ENCODE measurements around the gene RABGAP1L. TPM values are rescaled to one million over a fixed set of nuclear protein-coding genes. Genes with fewer than 3 reads are reported as not detected.
"Not testable (repeated sequence)": the region's sequence is repeated elsewhere in the genome, so short reads cannot be mapped to it uniquely, and the experiment has no call there.

Gene RABGAP1L
- polyA plus RNA-seq, 1 donor, result 9.2 TPM

DNA sequence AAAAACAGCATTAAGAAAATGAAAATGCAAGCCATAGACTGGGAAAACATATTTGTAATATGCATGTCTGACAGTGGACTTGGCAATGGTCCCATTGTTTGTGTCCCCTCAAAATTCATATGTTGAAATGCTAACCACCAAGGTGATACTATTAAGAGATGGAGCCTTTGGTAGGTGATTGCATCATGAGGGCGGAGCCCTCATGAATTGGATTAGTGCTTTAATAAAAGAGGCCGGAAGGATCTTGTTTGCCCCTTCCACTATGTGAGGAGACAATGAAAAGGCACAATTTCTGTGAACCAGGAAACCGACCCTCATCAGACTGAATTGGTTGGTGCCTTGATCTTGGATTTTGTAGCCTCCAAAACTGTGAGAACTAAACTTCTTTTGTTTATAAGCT, 520.8 kb downstream of the RABGAP1L start:
- DNase-seq, result no peak

GRCh38 chr1:174682419-174683008, 523.2 kb downstream of the RABGAP1L start:
- DNase-seq, result peak; percentile 11

DNA sequence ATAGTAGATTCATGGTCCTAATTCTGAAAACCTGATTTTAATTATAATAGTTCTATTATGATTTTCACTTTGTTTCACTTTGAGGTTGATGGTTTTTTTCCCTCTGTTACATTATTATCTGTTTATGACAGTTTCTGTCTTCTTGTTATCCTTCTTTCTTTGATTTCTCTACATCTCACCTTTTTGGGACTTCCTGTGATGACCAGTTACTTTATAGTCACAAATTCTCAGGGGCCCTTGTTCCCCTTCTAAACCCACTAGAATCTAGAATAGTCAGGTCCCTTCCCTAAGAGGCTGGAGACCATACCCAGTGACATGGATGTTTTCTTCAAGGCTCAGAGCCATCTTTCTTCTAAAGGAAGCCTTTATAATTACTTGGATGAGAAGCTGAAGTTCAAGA, 526.9 kb downstream of the RABGAP1L start:
- DNase-seq, result no peak

GRCh38 chr1:174689524-174689923, 530.2 kb downstream of the RABGAP1L start:
- DNase-seq, result no peak

GRCh38 chr1:174690266-174690665, 530.9 kb downstream of the RABGAP1L start:
- no peak for DNase-seq

DNA sequence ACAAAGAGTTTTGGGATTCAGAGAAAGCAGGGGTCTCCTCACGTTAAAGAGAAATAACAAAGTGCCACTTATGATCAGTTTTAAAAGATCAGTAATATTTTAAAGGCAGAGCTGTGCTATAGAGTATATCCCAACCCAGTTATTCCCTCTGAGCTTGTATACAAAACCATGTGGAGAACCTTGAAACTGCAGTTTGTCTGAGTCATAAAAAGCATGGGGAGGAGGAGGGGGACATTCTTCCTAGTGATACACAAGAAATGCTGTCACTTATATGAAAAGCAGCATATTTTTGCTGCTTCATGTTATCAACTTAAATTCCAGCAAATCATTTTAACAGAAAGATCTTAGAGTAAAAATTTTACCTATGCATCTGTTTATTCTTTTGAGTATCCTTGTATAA, 533.0 kb downstream of the RABGAP1L start:
- no peak for DNase-seq

DNA sequence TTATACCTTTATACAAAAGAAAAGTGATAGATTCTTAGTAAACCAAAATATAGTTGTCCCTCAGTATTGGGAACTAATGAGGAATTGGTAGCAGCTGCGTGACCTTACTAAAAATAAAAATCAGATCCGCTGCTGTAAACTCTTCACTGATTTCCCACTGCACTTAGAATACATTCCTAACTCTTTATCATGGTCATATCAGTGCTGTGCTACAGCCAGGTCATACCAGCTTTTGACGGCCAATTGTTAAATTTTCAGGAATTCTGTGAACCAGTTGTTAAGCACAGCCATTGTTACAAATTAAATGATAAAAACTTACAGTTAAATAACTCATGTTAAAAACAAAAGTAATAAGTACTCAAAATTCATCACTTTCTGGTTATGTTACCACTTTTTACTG, 533.8 kb downstream of the RABGAP1L start:
- DNase-seq, result no peak

- not testable (repeated sequence) for DNase-seq
Observed at GRCh38 chr1:174693539-174693938, 534.2 kb downstream of the RABGAP1L start.

- DNase-seq, result no peak
Observed at GRCh38 chr1:174696026-174696821, 536.9 kb downstream of the RABGAP1L start.

- DNase-seq, result no peak
Observed at GRCh38 chr1:174700314-174700713, 541.0 kb downstream of the RABGAP1L start.

DNA sequence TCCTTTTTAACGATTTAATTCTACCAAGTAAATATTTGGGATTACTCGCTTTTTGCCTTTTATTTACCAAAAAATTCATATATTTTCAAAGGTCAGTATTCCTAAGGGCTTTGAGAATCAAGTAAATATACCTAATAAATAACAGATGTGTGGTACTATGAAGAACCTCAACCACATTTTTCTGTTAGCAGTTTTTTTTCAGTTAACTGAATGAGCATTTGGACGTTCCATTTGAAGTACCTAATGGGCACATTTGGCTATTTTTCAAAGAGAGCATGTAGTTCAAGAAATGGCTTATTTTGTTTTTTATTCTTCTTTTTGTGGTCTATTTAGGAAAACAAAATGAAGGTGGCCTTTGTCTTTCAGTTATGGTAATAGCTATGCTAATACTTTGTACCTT, 541.5 kb downstream of the RABGAP1L start:
- DNase-seq, result no peak

DNA sequence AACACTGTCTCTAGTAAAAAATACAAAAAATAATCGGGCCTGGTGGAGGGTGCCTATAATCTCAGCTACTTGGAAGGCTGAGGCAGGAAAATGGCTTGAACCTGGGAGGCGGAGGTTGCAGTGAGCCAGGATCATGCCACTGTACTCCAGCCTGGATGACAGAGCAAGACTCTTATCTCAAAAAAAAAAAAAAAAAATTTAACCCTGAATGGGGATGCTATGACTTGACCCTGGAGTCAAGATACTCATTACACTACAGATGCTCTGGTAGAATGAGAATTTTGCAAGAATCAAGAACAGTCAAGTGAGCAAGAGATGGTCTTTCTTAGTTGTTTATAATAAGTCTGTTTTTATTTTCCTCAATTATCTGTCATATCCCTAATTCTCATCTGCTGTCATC, 542.2 kb downstream of the RABGAP1L start:
- DNase-seq, result no peak

DNA sequence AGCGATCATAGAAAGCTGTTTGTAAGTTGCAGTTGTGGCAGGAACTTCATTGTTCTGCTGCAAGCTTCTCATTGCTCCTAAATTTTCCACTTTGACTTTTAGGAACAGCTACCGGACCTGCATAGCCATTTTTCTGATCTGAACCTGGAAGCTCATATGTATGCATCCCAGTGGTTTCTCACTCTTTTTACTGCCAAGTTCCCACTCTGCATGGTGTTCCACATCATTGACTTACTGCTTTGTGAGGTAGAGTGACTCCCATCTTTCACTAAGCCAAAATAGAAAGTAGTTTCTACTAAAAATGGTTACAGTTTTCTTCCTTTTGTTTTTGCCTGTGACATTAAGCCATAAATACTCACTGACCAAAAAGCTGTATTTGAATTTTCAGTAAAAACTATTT, 542.7 kb downstream of the RABGAP1L start:
- DNase-seq, result no peak

- DNase-seq, result no peak
Observed at GRCh38 chr1:174703309-174703708, 544.0 kb downstream of the RABGAP1L start.

DNA sequence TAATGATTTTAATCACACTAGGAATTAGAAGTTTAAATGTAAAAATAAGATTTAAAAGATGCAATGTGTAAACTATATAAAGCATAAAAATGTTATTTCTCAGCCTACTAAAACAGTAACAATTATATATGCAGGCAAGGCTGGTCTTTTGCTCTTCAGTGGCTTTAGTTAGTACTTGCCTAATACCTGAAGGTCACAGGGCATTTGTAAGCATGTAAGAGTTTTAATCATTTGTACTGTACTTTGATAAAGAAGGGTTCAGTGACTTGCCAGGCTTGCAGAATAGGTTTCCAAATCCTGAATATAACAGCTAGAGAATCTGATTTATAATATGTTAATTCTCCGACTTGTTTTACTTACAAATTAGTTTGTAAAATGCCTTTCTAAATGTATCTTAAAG, 545.0 kb downstream of the RABGAP1L start:
- DNase-seq, result no peak

DNA sequence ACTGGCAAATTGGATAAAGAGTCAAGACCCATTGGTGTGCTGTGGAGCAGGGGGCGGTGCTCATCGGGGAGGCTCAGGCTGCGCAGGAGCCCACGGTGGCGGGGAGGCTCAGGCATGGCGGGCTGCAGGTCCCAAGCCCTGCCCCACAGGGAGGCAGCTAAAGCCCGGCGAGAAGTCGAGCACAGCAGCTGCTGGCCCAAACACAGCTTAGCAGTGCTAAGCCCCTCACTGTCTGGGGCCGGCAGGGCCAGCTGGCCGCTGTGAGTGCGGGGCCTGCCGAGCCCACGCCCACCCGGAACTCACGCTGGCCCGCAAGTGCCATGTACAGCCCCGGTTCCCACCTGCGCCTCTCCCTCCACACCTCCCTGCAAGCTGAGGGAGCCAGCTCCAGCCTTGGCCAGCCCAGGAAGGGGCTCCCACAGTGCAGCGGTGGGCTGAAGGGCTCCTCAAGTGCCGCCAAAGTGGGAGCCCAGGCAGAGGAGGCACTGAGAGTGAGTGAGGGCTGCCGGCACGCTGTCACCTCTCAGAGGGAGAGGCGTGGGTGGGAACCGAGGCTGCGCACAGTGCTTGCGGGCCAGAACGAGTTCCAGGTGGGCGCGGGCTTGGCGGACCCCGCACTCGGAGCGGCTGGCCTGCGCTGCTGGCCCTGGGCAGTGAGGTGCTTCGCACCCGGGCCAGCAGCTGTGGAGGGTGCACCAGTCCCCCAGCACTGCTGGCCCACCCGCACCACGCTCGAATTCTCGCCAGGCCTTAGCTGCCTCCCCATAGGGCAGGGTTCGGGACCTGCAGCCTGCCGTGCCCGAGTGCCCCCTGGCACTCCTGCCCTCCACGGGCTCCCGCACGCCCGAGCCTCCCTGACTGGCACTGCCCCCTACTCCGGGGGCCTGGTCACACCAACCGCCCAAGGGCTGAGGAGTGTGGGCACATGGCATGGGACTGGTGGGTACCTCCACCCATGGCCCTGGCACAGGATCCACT, 551.8 kb downstream of the RABGAP1L start:
- no peak for DNase-seq

GRCh38 chr1:174711848-174712247, 552.5 kb downstream of the RABGAP1L start:
- not testable (repeated sequence) for DNase-seq

GRCh38 chr1:174712541-174712940, 553.2 kb downstream of the RABGAP1L start:
- DNase-seq, result no peak

DNA sequence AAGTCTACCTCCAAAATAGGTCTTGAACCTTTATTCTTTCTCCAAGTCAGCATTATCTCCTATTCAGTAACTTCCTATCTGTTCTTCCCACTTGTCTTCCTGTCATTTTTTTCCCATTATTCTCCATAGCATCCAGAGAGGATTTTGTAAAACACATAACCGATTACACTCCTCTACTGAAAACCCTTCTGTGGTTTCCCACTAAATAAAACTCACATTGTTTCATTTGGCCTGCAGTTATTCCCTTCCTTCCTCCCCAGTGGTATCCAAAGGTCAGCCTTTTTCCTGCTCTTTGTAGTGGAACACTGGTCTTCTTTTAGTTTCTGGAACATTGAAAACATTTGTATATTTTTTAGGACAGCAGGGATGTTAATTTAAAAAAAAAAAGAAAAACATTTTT, 554.5 kb downstream of the RABGAP1L start:
- peak; percentile 11 for DNase-seq

GRCh38 chr1:174719194-174719593, 559.9 kb downstream of the RABGAP1L start:
- DNase-seq, result no peak

DNA sequence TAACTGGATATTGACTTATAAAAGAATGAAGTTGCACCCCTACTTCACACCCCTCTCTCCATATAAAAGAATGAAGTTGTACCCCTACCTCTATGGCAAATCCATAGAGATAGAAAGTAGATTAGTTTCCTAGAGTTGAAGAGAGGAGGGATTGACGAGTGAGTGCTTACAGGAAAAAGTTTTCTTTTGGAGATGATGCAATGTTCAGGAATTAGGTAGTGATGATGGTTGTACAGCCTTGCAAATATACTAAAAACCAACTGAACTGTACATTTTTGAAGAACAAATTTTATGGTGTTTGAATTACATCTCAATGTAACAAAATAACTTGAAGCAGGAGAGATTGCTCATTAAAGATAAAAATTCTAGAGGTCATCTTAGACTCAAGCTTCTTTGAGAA, 561.3 kb downstream of the RABGAP1L start:
- DNase-seq, result no peak

DNA sequence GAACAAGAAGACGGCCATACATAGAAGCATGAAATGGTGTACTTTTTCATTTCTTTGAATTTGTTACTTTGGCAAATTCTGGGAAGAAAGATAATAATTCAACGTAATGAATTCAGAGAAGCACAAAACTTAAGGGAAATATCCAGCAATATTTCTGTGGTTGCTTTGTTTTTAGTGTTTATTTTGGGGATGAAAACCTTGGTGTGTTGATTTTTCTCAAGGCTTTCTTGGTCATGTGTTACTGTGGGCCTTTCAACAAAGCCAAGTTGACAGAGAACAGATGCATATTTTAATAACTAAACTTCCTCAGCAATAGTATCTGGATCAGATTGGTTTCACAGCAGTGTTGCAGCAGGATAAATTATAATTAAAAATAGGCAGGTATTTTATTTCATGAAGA, 561.9 kb downstream of the RABGAP1L start:
- DNase-seq, result no peak

DNA sequence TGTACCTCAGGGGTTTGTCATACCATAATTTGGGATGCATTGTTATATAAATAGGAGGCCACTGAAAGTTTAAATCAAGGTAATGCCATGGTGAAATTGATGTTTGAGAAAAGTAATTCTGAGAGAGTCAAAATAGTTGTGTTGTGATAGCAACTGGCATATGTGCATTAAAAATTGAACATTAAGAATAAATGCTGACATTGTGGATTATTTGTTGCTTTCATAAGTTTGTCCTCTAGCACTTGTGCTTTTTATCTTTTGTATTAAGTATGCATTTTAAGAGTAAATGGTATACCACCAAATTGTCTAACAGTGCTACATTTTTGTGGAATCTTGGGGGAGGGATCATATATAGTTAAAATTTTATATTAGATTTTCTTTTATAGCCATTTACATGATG, 564.5 kb downstream of the RABGAP1L start:
- DNase-seq, result no peak
